Measurements from ENCODE around the gene GOLGA2. TPM values are rescaled to one million over a fixed set of nuclear protein-coding genes. Genes with fewer than 3 reads are reported as not detected.

GOLGA2 gene
- total RNA-seq, 2 experiments from 2014 or later: 44.3 to 48.3 TPM

DNA sequence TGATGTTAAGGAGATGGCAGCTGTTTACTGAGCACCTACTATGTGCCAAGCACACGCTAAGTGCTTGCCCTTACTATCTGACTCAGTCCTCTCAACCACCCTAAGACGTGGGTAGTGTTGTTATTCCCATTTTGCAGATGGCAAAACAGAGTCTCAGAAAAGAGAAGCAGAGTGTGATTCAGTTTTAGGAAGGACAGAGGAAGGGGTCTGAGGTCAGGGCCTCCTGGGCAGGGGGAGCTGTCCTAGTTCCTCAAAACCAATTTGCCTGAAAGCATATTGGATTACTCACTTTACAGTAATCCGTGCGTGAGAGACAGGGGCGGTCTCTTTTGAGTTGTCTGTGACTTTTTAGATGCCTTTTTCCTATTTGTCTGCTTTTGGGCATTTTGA lies 49.4 kb downstream of the GOLGA2 start:
- Mint-ChIP-seq H3K9me3 (no peaks in the 10 kb centered on the region), H3K27ac (no peak overlapping the region), H3K4me3 (no peak overlapping the region), H3K4me1 (ENCODE audit: low read depth) (no peaks in the 10 kb centered on the region), H3K27me3 (no peaks in the 10 kb centered on the region), H3K36me3 (ENCODE audit: low read depth) (no peaks in the 10 kb centered on the region)
- ChIA-PET CTCF (no interaction called here), POLR2A (no interaction called here)
- DNase-seq: no peak
- intact Hi-C loops (cut with DNase I, micrococcal nuclease): no loop called here
- no peak overlapping the region for H3K27ac ChIP-seq (ENCODE audit: low read depth in 1 of 2, low read length in 2 of 2)
- H3K4me3 ChIP-seq (ENCODE audit: low read length): no peak overlapping the region
- no peak for ATAC-seq (ENCODE audit: poor library complexity)
- no peaks in the 10 kb centered on the region for H3K9me3 ChIP-seq (ENCODE audit: control insufficient read depth in 1 of 2, insufficient read depth in 1 of 2, low read length in 2 of 2)
- H3K4me1 ChIP-seq (ENCODE audit: insufficient read depth, low read length): no peaks in the 10 kb centered on the region
- H3K36me3 ChIP-seq (ENCODE audit: insufficient read depth, low read length): no peaks in the 10 kb centered on the region
- TF ChIP-seq, protein P1, sequence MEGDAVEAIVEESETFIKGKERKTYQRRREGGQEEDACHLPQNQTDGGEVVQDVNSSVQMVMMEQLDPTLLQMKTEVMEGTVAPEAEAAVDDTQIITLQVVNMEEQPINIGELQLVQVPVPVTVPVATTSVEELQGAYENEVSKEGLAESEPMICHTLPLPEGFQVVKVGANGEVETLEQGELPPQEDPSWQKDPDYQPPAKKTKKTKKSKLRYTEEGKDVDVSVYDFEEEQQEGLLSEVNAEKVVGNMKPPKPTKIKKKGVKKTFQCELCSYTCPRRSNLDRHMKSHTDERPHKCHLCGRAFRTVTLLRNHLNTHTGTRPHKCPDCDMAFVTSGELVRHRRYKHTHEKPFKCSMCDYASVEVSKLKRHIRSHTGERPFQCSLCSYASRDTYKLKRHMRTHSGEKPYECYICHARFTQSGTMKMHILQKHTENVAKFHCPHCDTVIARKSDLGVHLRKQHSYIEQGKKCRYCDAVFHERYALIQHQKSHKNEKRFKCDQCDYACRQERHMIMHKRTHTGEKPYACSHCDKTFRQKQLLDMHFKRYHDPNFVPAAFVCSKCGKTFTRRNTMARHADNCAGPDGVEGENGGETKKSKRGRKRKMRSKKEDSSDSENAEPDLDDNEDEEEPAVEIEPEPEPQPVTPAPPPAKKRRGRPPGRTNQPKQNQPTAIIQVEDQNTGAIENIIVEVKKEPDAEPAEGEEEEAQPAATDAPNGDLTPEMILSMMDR (IDR thresholded peaks at IDR 0.05): no peak
- no peaks in the 10 kb centered on the region for H3K27me3 ChIP-seq (ENCODE audit: control insufficient read depth in 1 of 2, insufficient read depth in 2 of 2, low read length in 2 of 2)

DNA sequence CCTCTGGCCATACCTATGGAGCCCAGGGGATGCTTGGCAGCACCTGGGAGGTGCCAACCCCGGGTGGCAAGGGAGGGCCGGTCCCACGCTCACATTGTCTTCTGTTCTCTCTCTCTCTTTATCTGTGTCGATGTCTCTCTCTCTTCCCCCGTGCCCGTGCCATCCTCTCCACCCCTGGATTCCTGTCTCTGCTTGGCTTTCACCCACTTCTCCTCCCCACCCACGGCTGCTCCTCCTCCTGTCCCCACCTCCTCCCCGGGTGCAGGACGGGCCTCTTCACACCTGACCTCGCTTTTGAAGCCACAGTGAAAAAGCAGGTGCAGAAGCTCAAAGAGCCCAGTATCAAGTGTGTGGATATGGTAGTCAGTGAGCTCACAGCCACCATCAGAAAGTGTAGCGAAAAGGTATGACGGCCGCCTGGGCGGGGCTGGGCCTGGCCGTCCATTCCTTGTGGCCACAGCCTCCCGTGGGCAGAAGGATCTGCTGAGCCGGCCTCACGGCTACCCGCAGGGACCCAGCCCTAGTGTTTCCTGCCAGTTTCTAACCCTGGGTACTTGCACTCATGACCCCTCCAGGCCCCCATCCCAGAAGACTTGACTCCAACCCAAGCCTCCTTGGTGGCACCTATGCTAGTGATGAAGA lies 49.9 kb downstream of the GOLGA2 start:
- no peak overlapping the region for H3K27ac ChIP-seq (ENCODE audit: low read depth in 1 of 2, low read length in 2 of 2)
- H3K4me3 ChIP-seq (ENCODE audit: low read length): no peak overlapping the region
- no peaks in the 10 kb centered on the region for H3K9me3 ChIP-seq (ENCODE audit: control insufficient read depth in 1 of 2, insufficient read depth in 1 of 2, low read length in 2 of 2)
- no peaks in the 10 kb centered on the region for H3K9me3 Mint-ChIP-seq
- ChIA-PET POLR2A (no interaction called here), CTCF (no interaction called here)
- H3K36me3 ChIP-seq (ENCODE audit: insufficient read depth, low read length): no peaks in the 10 kb centered on the region
- no peak for ATAC-seq (ENCODE audit: poor library complexity)
- H3K4me3 Mint-ChIP-seq: no peak overlapping the region
- intact Hi-C loops (cut with DNase I, micrococcal nuclease): no loop called here
- no peaks in the 10 kb centered on the region for H3K4me1 ChIP-seq (ENCODE audit: insufficient read depth, low read length)
- H3K4me1 Mint-ChIP-seq (ENCODE audit: low read depth): no peaks in the 10 kb centered on the region
- TF ChIP-seq, protein P1 (IDR thresholded peaks at IDR 0.05): no peak
- no peaks in the 10 kb centered on the region for H3K27me3 Mint-ChIP-seq
- H3K27me3 ChIP-seq (ENCODE audit: control insufficient read depth in 1 of 2, insufficient read depth in 2 of 2, low read length in 2 of 2): no peaks in the 10 kb centered on the region
- DNase-seq: no peak
- H3K36me3 Mint-ChIP-seq (ENCODE audit: low read depth): no peaks in the 10 kb centered on the region
- no peak overlapping the region for H3K27ac Mint-ChIP-seq

DNA sequence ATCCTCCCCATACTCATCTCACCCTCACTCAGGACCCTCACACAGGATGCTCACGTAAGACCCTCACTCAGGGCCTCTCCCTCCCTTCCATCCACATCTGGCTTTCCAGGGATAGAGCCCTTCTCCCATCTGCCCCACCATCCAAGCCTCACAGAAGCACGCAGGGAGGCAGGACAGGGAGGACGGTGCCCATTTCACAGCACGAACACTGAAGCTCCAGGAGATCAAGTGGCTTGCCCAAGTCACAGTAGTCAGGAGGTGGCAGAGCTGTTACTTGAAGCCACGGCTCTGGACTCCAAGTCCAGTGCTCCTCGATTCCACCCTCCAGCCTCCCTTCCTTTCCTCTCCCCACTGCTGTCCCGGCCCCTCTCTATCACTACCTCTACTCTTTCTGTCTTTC lies 50.9 kb downstream of the GOLGA2 start:
- H3K4me1 Mint-ChIP-seq (ENCODE audit: low read depth): no peaks in the 10 kb centered on the region
- H3K4me3 Mint-ChIP-seq: no peak overlapping the region
- intact Hi-C loops (cut with DNase I, micrococcal nuclease): no loop called here
- no peak for DNase-seq
- no peak for ATAC-seq (ENCODE audit: poor library complexity)
- POLR2A ChIA-PET: no interaction called here
- H3K27me3 Mint-ChIP-seq: no peaks in the 10 kb centered on the region
- Histone ChIP-seq H3K27me3 (ENCODE audit: control insufficient read depth in 1 of 2, insufficient read depth in 2 of 2, low read length in 2 of 2) (no peaks in the 10 kb centered on the region), H3K9me3 (ENCODE audit: control insufficient read depth in 1 of 2, insufficient read depth in 1 of 2, low read length in 2 of 2) (no peaks in the 10 kb centered on the region), H3K36me3 (ENCODE audit: insufficient read depth, low read length) (no peaks in the 10 kb centered on the region), H3K4me1 (ENCODE audit: insufficient read depth, low read length) (no peaks in the 10 kb centered on the region), H3K27ac (ENCODE audit: low read depth in 1 of 2, low read length in 2 of 2) (no peak overlapping the region), H3K4me3 (ENCODE audit: low read length) (no peak overlapping the region)
- TF ChIP-seq, protein P1 (IDR thresholded peaks at IDR 0.05): no peak
- CTCF ChIA-PET: no interaction called here
- H3K36me3 Mint-ChIP-seq (ENCODE audit: low read depth): no peaks in the 10 kb centered on the region
- H3K27ac Mint-ChIP-seq: no peak overlapping the region
- H3K9me3 Mint-ChIP-seq: no peaks in the 10 kb centered on the region

Measured in CD4-positive, alpha-beta T cell (primary cell).